IMR-90 (cell line): ENCODE data around the gene TMEFF1. TPM values are rescaled to one million over a fixed set of nuclear protein-coding genes. Genes with fewer than 3 reads are reported as not detected.

Experiments used
- ATAC-seq: fragments of 200-7000 bp; cut with Tn5 transposase; 2 replicates; pipeline ENCODE4 v1.9.1; 2020; ENCODE audit warnings: low read depth, mild to moderate bottlenecking, moderate library complexity
- BruUV-seq: library from RNA; stranded (reverse); fragments of 400-500 nt; replicated peaks from 2 replicates; lab custom pipeline; 2021; lab: Mats Ljungman, UMichigan
- CTCF ChIA-PET: fragments of 300-600 bp; formaldehyde crosslinking; extraction: SDS; loops from one replicate; lab custom pipeline; 2021; ENCODE audit warnings: antibody characterized with exemption; lab: Yijun Ruan, JAX
- POLR2A ChIA-PET: fragments of 300-600 bp; sonication (Branson Sonifier 250); formaldehyde crosslinking; loops from one replicate; lab custom pipeline; 2022; ENCODE audit warnings: antibody characterized with exemption; ENCODE audit not compliant: unreplicated experiment; lab: Charles Lee
- DNase-seq: peaks from one replicate; pipeline ENCODE4 v3.0.0; 2013
- H2AFZ ChIP-seq: replicated peaks from 2 replicates; pipeline ENCODE3; 2013; ENCODE audit warnings: low read length, mild to moderate bottlenecking; ENCODE audit not compliant: poor library complexity
- H2AK5ac ChIP-seq: 2 replicates; pipeline ENCODE4 v1.6.1; 2013; ENCODE audit warnings: low read depth, low read length, inconsistent platforms
- H2AK9ac ChIP-seq: replicated peaks from 2 replicates; pipeline ENCODE3; 2013; ENCODE audit warnings: mild to moderate bottlenecking, low read depth, low read length, moderate library complexity; ENCODE audit not compliant: poor library complexity
- H2BK120ac ChIP-seq: 2 replicates; pipeline ENCODE4 v1.6.1; 2013; ENCODE audit warnings: low read depth, low read length, inconsistent platforms
- H2BK15ac ChIP-seq: 3 replicates; pipeline ENCODE4 v1.6.1; 2013; ENCODE audit warnings: low read depth, low read length, inconsistent platforms
- H2BK20ac ChIP-seq: 2 replicates; pipeline ENCODE4 v1.6.1; 2013; ENCODE audit warnings: low read depth, mild to moderate bottlenecking, inconsistent platforms, low read length, moderate library complexity
- H2BK5ac ChIP-seq: 2 replicates; pipeline ENCODE4 v1.6.1; 2013; ENCODE audit warnings: mild to moderate bottlenecking, low read depth, low read length, inconsistent platforms; ENCODE audit not compliant: poor library complexity, severe bottlenecking
- H3K14ac ChIP-seq: replicated peaks from 2 replicates; pipeline ENCODE4 v1.6.1; 2013; ENCODE audit warnings: low read depth, low read length, inconsistent platforms
- H3K18ac ChIP-seq: 2 replicates; pipeline ENCODE4 v1.6.1; 2013; ENCODE audit warnings: low read depth, low read length, control low read depth
- H3K23ac ChIP-seq: 2 replicates; pipeline ENCODE4 v1.6.1; 2013; ENCODE audit warnings: low read depth, low read length, inconsistent platforms
- H3K27ac ChIP-seq: 2 replicates; pipeline ENCODE4 v1.5.1; 2013; ENCODE audit warnings: mild to moderate bottlenecking, control low read depth, low read length; ENCODE audit not compliant: insufficient read depth
- H3K27me3 ChIP-seq: 2 replicates; pipeline ENCODE4 v1.6.1; 2013; ENCODE audit warnings: low read length; ENCODE audit not compliant: control insufficient read depth, insufficient read depth
- H3K36me3 ChIP-seq: 2 replicates; pipeline ENCODE4 v1.6.1; 2013; ENCODE audit warnings: low read length, mixed read lengths; ENCODE audit not compliant: control insufficient read depth, insufficient read depth
- H3K4ac ChIP-seq: 2 replicates; pipeline ENCODE4 v1.6.1; 2013; ENCODE audit warnings: low read depth, low read length, inconsistent platforms
- H3K4me1 ChIP-seq: 2 replicates; pipeline ENCODE4 v1.6.1; 2013; ENCODE audit warnings: low read length, mixed read lengths; ENCODE audit not compliant: control insufficient read depth, insufficient read depth
- H3K4me2 ChIP-seq: 2 replicates; pipeline ENCODE4 v1.6.1; 2013; ENCODE audit warnings: low read depth, mild to moderate bottlenecking, control low read depth, low read length, moderate library complexity
- H3K4me3 ChIP-seq: 2 replicates; pipeline ENCODE4 v1.5.1; 2013; ENCODE audit warnings: low read depth, mild to moderate bottlenecking, control low read depth, low read length, moderate library complexity; ENCODE audit not compliant: insufficient read depth
- H3K56ac ChIP-seq: 2 replicates; pipeline ENCODE4 v1.6.1; 2013; ENCODE audit warnings: low read length, inconsistent platforms; ENCODE audit not compliant: insufficient read depth; ENCODE audit errors: extremely low read depth
- H3K79me1 ChIP-seq, 2 experiments: 2 replicates each; pipeline ENCODE4 v1.6.1; 2013; ENCODE audit warnings: low read length in 2 of 2, inconsistent platforms in 1 of 2, low read depth in 1 of 2
- H3K9ac ChIP-seq: 2 replicates; pipeline ENCODE4 v1.6.1; 2013; ENCODE audit warnings: low read depth, low read length, control low read depth
- H3K9me1 ChIP-seq: 2 replicates; pipeline ENCODE4 v1.6.1; 2013; ENCODE audit warnings: low read length, inconsistent platforms; ENCODE audit not compliant: insufficient read depth
- H3K9me3 ChIP-seq: 2 replicates; pipeline ENCODE4 v1.6.1; 2013; ENCODE audit warnings: low read length; ENCODE audit not compliant: control insufficient read depth, insufficient read depth
- H4K20me1 ChIP-seq: 2 replicates; pipeline ENCODE4 v1.6.1; 2013; ENCODE audit warnings: low read length, inconsistent platforms; ENCODE audit not compliant: insufficient read depth
- H4K5ac ChIP-seq: 2 replicates; pipeline ENCODE4 v1.6.1; 2013; ENCODE audit warnings: mild to moderate bottlenecking, low read depth, low read length, control low read depth
- H4K8ac ChIP-seq, 2 experiments: 2 replicates each; pipeline ENCODE4 v1.6.1; 2013; ENCODE audit warnings: low read depth in 2 of 2, low read length in 2 of 2, control low read depth in 1 of 2, inconsistent platforms in 1 of 2
- H4K91ac ChIP-seq: 2 replicates; pipeline ENCODE4 v1.6.1; 2013; ENCODE audit warnings: low read depth, low read length, inconsistent platforms; ENCODE audit not compliant: insufficient read depth
- BHLHE40 ChIP-seq: fragments of 150-350 bp; IDR thresholded peaks from 2 replicates; pipeline ENCODE4 v1.6.1; 2016; ENCODE audit warnings: mild to moderate bottlenecking, low read depth, low read length
- CEBPB ChIP-seq: IDR thresholded peaks from 2 replicates; pipeline ENCODE4 v1.6.1; 2012; ENCODE audit warnings: low read depth, low read length, improper control_type of control experiment
- CHD1 ChIP-seq: IDR thresholded peaks from 2 replicates; pipeline ENCODE4 v1.6.1; 2012; ENCODE audit warnings: low read depth, low read length, improper control_type of control experiment
- FOS ChIP-seq: fragments of 150-350 bp; IDR thresholded peaks from 2 replicates; pipeline ENCODE4 v1.6.1; 2016; ENCODE audit warnings: low read depth, low read length
- MAFK ChIP-seq: IDR thresholded peaks from 2 replicates; pipeline ENCODE4 v1.6.1; 2012; ENCODE audit warnings: low read depth, low read length, improper control_type of control experiment
- MAZ ChIP-seq: IDR thresholded peaks from 2 replicates; pipeline ENCODE4 v1.6.1; 2012; ENCODE audit warnings: low read depth, mild to moderate bottlenecking, low read length, improper control_type of control experiment, moderate library complexity, borderline replicate concordance
- MXI1 ChIP-seq: IDR thresholded peaks from 2 replicates; pipeline ENCODE4 v1.6.1; 2012; ENCODE audit warnings: low read depth, mild to moderate bottlenecking, low read length, moderate library complexity, borderline replicate concordance
- NFE2L2 ChIP-seq: fragments of 150-350 bp; IDR thresholded peaks from 2 replicates; pipeline ENCODE4 v1.6.1; 2016; ENCODE audit warnings: low read depth, mild to moderate bottlenecking, low read length
- POLR2A ChIP-seq: IDR thresholded peaks from 2 replicates; pipeline ENCODE4 v1.6.1; 2012; ENCODE audit warnings: mild to moderate bottlenecking, low read depth, low read length
- RAD21 ChIP-seq: IDR thresholded peaks from 2 replicates; pipeline ENCODE4 v1.6.1; 2012; ENCODE audit warnings: low read length, improper control_type of control experiment
- RCOR1 ChIP-seq: IDR thresholded peaks from 2 replicates; pipeline ENCODE4 v1.6.1; 2012; ENCODE audit warnings: mild to moderate bottlenecking, low read length, improper control_type of control experiment; ENCODE audit not compliant: insufficient replicate concordance
- RFX5 ChIP-seq: IDR thresholded peaks from 2 replicates; pipeline ENCODE4 v1.8.0; 2012; ENCODE audit warnings: low read depth, mild to moderate bottlenecking, low read length, moderate library complexity
- SMC3 ChIP-seq: fragments of 150-350 bp; IDR thresholded peaks from 2 replicates; pipeline ENCODE4 v1.6.1; 2016; ENCODE audit warnings: low read depth, mild to moderate bottlenecking, antibody characterized with exemption, low read length, moderate library complexity
- whole genome bisulfite sequencing, 2 experiments: methylation state at CpG; one replicate each; pipeline versions ENCODE4 v1.1.5 to v1.1.7; 2013; ENCODE audit warnings: missing lambda C conversion rate in 2 of 2; ENCODE audit not compliant: insufficient read length in 1 of 2; ENCODE audit errors: extremely low coverage in 2 of 2; 5-methylcytosine and 5-hydroxymethylcytosine counted together
- dilution Hi-C: fragments of 300-500 bp; cut with HindIII; formaldehyde crosslinking; loops from one replicate; pipeline ENCODE4 v1.14.3; 2018; ENCODE audit warnings: low sequenced_read_pairs; ENCODE audit not compliant: unreplicated experiment
- in situ Hi-C: fragments of 300-500 bp; cut with MboI; formaldehyde crosslinking; loops from 3 replicates; pipeline ENCODE4 v1.14.3; 2019; ENCODE audit warnings: low sequenced_read_pairs, inconsistent platforms, mixed read lengths
- intact Hi-C: fragments of 100-400 bp; cut with micrococcal nuclease; formaldehyde crosslinking; loops from 2 replicates; pipeline ENCODE4 v1.10.0; 2022
- polyA plus RNA-seq, 3 experiments: library from polyadenylated mRNA; depleted of rRNA; stranded (reverse); fragments of >200 nt; gene quantifications; 2 replicates each; pipeline ENCODE4 v1.2.3, GENCODE V29; 2012; ENCODE audit warnings: low replicate concordance in 1 of 3
- total RNA-seq: library from RNA; depleted of rRNA; stranded (reverse); fragments of >200 nt; gene quantifications from 2 replicates; pipeline ENCODE4 v1.2.3, GENCODE V29; 2012
- TF ChIP-seq, protein P1 (sequence below): fragments of 150-350 bp; IDR thresholded peaks from 2 replicates; pipeline ENCODE4 v1.6.1; 2016; ENCODE audit warnings: low read depth, mild to moderate bottlenecking, low read length, moderate library complexity, borderline replicate concordance
- TF ChIP-seq, protein P2 (sequence below): fragments of 150-350 bp; IDR thresholded peaks from 2 replicates; pipeline ENCODE4 v1.6.1; 2017; ENCODE audit warnings: mild to moderate bottlenecking, antibody characterized with exemption, low read length, low read depth
- TF ChIP-seq, protein P3 (sequence below): conservative IDR thresholded peaks from 2 replicates; pipeline ENCODE4 v1.5.1; 2012; ENCODE audit warnings: mild to moderate bottlenecking, low read depth, low read length, improper control_type of control experiment

The TMEFF1 gene
- total and polyA plus RNA-seq, 2 of the 4 experiments (the other 2 are of a cell fraction): 0.62 to 0.90 TPM

DNA sequence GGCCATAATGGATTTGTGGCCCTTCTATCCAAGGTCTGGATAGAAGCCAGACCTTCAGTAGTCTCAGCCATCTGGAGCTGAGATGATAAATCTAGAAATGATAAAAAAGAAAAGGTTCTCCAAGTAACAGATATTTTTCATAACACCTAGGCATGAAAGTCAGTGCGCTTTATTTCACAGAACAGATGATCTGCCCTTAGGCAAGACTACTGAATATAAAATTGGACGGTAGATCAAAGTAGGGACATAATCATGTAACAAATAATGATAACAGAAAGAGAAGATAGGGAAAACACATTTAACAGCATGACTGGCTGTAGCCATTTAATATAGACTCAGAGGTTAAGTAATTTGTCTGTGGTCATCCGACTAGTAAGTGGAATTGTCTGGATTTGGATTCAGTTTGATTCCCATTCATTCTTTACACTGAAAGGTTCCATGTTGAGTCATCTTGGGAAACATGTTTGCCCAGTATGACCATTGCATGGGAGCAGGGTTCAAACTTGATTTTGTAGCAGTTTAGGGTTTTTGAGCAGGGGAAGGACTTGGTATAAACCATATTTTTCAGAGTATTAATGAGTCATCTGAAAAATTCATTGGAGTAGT lies 100.8 kb downstream of the TMEFF1 start:
- no peak for ATAC-seq
- dilution Hi-C loops: no loop called here
- Histone ChIP-seq H3K23ac (no peak overlapping the region), H4K5ac (no peak overlapping the region), H3K27ac (no peak overlapping the region), H3K18ac (no peak overlapping the region), H3K56ac (no peak overlapping the region), H3K9ac (no peak overlapping the region), H3K9me3 (no peaks in the 10 kb centered on the region), H3K36me3 (no peaks in the 10 kb centered on the region), H2AK9ac (no peak overlapping the region), H3K4ac (no peak overlapping the region), H3K4me2 (no peak overlapping the region), H2BK15ac (no peak overlapping the region), H3K9me1 (peaks cover 5% of the 10 kb centered on the region; the same call in 1 of the 2 replicates), H2BK20ac (no peak overlapping the region), H4K20me1 (no peaks in the 10 kb centered on the region), H3K27me3 (no peaks in the 10 kb centered on the region), H4K91ac (no peak overlapping the region), H3K14ac (no peak overlapping the region), H2BK5ac (no peak overlapping the region), H2AK5ac (no peak overlapping the region), H2BK120ac (no peak overlapping the region), H3K4me1 (peaks cover 11% of the 10 kb centered on the region), H4K8ac (no peak overlapping the region), H3K79me1 (peaks cover 2 to 3% of the 10 kb centered on the region in 2 experiments; a peak in 1 of 4 replicates), H3K4me3 (no peak overlapping the region), H2AFZ (no peak overlapping the region)
- ChIA-PET POLR2A (interaction anchor here (0.9 kb wide), 1 partner anchor 12 kb away, joined by 3 read pairs; no protein-coding TSS in a partner anchor), CTCF (no interaction called here)
- peak; percentile 15 for DNase-seq
- no TSS peak for BruUV-seq
- no peak for TF ChIP-seq RCOR1
- TF ChIP-seq, protein P1, sequence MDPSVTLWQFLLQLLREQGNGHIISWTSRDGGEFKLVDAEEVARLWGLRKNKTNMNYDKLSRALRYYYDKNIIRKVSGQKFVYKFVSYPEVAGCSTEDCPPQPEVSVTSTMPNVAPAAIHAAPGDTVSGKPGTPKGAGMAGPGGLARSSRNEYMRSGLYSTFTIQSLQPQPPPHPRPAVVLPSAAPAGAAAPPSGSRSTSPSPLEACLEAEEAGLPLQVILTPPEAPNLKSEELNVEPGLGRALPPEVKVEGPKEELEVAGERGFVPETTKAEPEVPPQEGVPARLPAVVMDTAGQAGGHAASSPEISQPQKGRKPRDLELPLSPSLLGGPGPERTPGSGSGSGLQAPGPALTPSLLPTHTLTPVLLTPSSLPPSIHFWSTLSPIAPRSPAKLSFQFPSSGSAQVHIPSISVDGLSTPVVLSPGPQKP: no peak
- no peak for TF ChIP-seq BHLHE40
- TF ChIP-seq MAZ: no peak
- TF ChIP-seq, protein P2, sequence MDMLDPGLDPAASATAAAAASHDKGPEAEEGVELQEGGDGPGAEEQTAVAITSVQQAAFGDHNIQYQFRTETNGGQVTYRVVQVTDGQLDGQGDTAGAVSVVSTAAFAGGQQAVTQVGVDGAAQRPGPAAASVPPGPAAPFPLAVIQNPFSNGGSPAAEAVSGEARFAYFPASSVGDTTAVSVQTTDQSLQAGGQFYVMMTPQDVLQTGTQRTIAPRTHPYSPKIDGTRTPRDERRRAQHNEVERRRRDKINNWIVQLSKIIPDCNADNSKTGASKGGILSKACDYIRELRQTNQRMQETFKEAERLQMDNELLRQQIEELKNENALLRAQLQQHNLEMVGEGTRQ: no peak
- no peak for TF ChIP-seq CHD1
- no peak for TF ChIP-seq MAFK
- TF ChIP-seq RFX5: no peak
- TF ChIP-seq SMC3: no peak
- no peak for TF ChIP-seq MXI1
- no peak for TF ChIP-seq RAD21
- no peak for TF ChIP-seq NFE2L2
- TF ChIP-seq CEBPB: no peak
- no peak for TF ChIP-seq POLR2A
- TF ChIP-seq, protein P3, sequence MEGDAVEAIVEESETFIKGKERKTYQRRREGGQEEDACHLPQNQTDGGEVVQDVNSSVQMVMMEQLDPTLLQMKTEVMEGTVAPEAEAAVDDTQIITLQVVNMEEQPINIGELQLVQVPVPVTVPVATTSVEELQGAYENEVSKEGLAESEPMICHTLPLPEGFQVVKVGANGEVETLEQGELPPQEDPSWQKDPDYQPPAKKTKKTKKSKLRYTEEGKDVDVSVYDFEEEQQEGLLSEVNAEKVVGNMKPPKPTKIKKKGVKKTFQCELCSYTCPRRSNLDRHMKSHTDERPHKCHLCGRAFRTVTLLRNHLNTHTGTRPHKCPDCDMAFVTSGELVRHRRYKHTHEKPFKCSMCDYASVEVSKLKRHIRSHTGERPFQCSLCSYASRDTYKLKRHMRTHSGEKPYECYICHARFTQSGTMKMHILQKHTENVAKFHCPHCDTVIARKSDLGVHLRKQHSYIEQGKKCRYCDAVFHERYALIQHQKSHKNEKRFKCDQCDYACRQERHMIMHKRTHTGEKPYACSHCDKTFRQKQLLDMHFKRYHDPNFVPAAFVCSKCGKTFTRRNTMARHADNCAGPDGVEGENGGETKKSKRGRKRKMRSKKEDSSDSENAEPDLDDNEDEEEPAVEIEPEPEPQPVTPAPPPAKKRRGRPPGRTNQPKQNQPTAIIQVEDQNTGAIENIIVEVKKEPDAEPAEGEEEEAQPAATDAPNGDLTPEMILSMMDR: no peak
- TF ChIP-seq FOS: no peak
- intact Hi-C loops: no loop called here
- whole genome bisulfite sequencing, 2 experiments: no CpG with 5 or more reads among the region's 3 CpGs
- in situ Hi-C loops: no loop called here
